HepG2 (cell line): ENCODE measurements around the gene EIF2S2.

Source experiments
- CREB1 ChIP-seq, 2 experiments: fragments of 450-650 bp in 1 of 2; IDR thresholded peaks; 2 replicates each; pipeline ENCODE4 v1.6.1; 2016 to 2017; ENCODE audit warnings: control low read depth in 1 of 2, mild to moderate bottlenecking in 1 of 2, missing compliant biosample characterization in 1 of 2, missing genetic modification characterization in 1 of 2
- ISL2 ChIP-seq: sonication (generic); formaldehyde crosslinking; IDR thresholded peaks from 2 replicates; pipeline ENCODE4 v1.5.0; 2020; ENCODE audit warnings: missing genetic modification reagents
- POLR2AphosphoS2 ChIP-seq: IDR thresholded peaks from 2 replicates; pipeline ENCODE4 v1.6.1; 2011; ENCODE audit warnings: low read depth, low read length, improper control_type of control experiment
- TCF12 ChIP-seq, 2 experiments: fragments of 450-650 bp in 1 of 2; sonication (generic) in 1 of 2; formaldehyde crosslinking in 1 of 2; IDR thresholded peaks; 2 replicates each; pipeline versions ENCODE4 v1.6.1 to v1.8.0; 2017 to 2022; ENCODE audit warnings: antibody characterized with exemption in 1 of 2, mild to moderate bottlenecking in 1 of 2, missing genetic modification reagents in 1 of 2, moderate library complexity in 1 of 2
- TF ChIP-seq, protein P1 (sequence below): IDR thresholded peaks from 2 replicates; pipeline ENCODE4 v1.6.1; 2016
- TF ChIP-seq, protein P2 (sequence below): sonication (generic); formaldehyde crosslinking; IDR thresholded peaks from 2 replicates; pipeline ENCODE4 v1.4.0; 2020; ENCODE audit warnings: missing genetic modification reagents

- TF ChIP-seq TCF12 (IDR thresholded peaks at IDR 0.05), result no peak
- TF ChIP-seq TCF12 (CRISPR knock-in tag; IDR thresholded peaks at IDR 0.05), result no peak
- TF ChIP-seq, protein P1, sequence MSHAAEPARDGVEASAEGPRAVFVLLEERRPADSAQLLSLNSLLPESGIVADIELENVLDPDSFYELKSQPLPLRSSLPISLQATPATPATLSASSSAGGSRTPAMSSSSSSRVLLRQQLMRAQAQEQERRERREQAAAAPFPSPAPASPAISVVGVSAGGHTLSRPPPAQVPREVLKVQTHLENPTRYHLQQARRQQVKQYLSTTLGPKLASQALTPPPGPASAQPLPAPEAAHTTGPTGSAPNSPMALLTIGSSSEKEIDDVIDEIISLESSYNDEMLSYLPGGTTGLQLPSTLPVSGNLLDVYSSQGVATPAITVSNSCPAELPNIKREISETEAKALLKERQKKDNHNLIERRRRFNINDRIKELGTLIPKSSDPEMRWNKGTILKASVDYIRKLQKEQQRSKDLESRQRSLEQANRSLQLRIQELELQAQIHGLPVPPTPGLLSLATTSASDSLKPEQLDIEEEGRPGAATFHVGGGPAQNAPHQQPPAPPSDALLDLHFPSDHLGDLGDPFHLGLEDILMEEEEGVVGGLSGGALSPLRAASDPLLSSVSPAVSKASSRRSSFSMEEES (CRISPR knock-in tag), result no peak
- TF ChIP-seq ISL2 (CRISPR knock-in tag), result no peak
- TF ChIP-seq CREB1 (IDR thresholded peaks at IDR 0.05), result no peak
- TF ChIP-seq CREB1 (CRISPR knock-in tag; IDR thresholded peaks at IDR 0.05), result no peak
- TF ChIP-seq POLR2AphosphoS2, result no peak
- TF ChIP-seq, protein P2, sequence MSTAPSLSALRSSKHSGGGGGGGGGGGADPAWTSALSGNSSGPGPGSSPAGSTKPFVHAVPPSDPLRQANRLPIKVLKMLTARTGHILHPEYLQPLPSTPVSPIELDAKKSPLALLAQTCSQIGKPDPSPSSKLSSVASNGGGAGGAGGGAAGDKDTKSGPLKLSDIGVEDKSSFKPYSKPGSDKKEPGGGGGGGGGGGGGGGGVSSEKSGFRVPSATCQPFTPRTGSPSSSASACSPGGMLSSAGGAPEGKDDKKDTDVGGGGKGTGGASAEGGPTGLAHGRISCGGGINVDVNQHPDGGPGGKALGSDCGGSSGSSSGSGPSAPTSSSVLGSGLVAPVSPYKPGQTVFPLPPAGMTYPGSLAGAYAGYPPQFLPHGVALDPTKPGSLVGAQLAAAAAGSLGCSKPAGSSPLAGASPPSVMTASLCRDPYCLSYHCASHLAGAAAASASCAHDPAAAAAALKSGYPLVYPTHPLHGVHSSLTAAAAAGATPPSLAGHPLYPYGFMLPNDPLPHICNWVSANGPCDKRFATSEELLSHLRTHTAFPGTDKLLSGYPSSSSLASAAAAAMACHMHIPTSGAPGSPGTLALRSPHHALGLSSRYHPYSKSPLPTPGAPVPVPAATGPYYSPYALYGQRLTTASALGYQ (CRISPR knock-in tag), result no peak
Observed at GRCh38 chr20:34083781-34084180, 28.3 kb downstream of the EIF2S2 start.
